ENCODE data around the gene BLOC1S3. TPM values are rescaled to one million over a fixed set of nuclear protein-coding genes. Genes with fewer than 3 reads are reported as not detected.

BLOC1S3 gene
- total RNA-seq, 2 experiments from 2014 or later, result 14.7 to 18.8 TPM

DNA sequence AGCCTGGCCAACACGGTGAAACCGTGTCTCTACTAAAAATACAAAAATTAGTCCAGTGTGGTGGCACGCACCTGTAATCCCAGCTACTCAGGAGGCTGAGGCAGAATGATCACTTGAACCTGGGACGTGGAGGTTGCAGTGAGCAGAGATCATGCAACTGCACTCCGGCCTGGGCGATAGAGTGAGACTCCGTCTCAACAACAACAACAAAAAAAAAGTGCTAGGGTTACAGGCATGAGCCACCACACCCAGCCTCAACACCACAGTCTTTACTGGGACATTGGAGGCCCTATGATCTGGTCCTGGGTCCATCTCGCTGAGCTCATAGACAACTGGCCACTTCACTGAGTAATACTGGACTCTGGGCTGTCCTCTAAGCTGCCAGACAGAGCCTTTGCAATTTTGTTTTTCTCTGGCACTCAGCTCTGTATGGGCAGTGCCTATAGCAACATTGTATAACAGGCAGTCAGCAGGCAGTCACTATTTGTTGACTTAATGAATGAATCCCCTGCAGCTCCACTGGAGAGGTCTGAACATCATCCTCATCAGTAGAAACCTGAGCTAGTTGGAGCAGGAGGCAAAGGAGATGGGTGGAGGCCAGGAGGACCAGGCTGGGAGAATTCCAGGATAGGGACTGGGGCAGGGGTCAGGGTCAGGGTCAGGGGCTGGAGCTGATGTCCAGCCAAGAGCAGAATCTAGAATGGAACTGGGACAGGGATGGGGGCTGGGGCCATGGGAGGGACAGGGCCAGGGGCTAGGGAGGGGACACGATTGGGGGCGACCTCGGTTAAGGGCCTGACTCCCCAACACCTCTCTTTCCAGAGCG is 8.1 kb downstream of the BLOC1S3 start:
- POLR2A ChIA-PET, result interaction anchor here (0.7 to 2.0 kb wide), 3 partner anchors 8 to 95 kb away, joined by 3 to 14 read pairs (median 9); partner anchors contain the start of genes BLOC1S3, PPP1R37 and TRAPPC6A
- peaks cover 2% of the 10 kb centered on the region for H3K36me3 Mint-ChIP-seq (ENCODE audit: low read depth)
- Histone ChIP-seq H3K4me3 (ENCODE audit: low read length) (no peak overlapping the region), H3K4me1 (ENCODE audit: insufficient read depth, low read length) (peaks cover 18% of the 10 kb centered on the region), H3K9me3 (ENCODE audit: control insufficient read depth in 1 of 2, insufficient read depth in 1 of 2, low read length in 2 of 2) (peaks cover 0 to 4% of the 10 kb centered on the region in 2 experiments), H3K36me3 (ENCODE audit: insufficient read depth, low read length) (peaks cover 7% of the 10 kb centered on the region), H3K27me3 (ENCODE audit: control insufficient read depth in 1 of 2, insufficient read depth in 2 of 2, low read length in 2 of 2) (no peaks in the 10 kb centered on the region), H3K27ac (ENCODE audit: low read depth in 1 of 2, low read length in 2 of 2) (no peak overlapping the region)
- H3K4me3 Mint-ChIP-seq, result no peak overlapping the region
- no peak for ATAC-seq (ENCODE audit: poor library complexity)
- DNase-seq, result no peak
- TF ChIP-seq, protein P1, sequence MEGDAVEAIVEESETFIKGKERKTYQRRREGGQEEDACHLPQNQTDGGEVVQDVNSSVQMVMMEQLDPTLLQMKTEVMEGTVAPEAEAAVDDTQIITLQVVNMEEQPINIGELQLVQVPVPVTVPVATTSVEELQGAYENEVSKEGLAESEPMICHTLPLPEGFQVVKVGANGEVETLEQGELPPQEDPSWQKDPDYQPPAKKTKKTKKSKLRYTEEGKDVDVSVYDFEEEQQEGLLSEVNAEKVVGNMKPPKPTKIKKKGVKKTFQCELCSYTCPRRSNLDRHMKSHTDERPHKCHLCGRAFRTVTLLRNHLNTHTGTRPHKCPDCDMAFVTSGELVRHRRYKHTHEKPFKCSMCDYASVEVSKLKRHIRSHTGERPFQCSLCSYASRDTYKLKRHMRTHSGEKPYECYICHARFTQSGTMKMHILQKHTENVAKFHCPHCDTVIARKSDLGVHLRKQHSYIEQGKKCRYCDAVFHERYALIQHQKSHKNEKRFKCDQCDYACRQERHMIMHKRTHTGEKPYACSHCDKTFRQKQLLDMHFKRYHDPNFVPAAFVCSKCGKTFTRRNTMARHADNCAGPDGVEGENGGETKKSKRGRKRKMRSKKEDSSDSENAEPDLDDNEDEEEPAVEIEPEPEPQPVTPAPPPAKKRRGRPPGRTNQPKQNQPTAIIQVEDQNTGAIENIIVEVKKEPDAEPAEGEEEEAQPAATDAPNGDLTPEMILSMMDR (IDR thresholded peaks at IDR 0.05), result no peak
- H3K9me3 Mint-ChIP-seq, result no peaks in the 10 kb centered on the region
- intact Hi-C loops (cut with DNase I, micrococcal nuclease), result loop anchor here (1.0 to 10.0 kb wide), 5 partner anchors 59 to 718 kb away; partner anchors contain the start of gene MYPOP (in 1 of the 2)
- H3K4me1 Mint-ChIP-seq (ENCODE audit: low read depth), result peaks cover 17% of the 10 kb centered on the region
- CTCF ChIA-PET, result interaction anchor here (1.3 kb wide), 1 partner anchor 8 kb away, joined by 5 read pairs; the partner anchor contains the start of genes BLOC1S3 and TRAPPC6A
- no peaks in the 10 kb centered on the region for H3K27me3 Mint-ChIP-seq
- no peak overlapping the region for H3K27ac Mint-ChIP-seq

GRCh38 chr19:45187421-45188100 is 9.0 kb downstream of the BLOC1S3 start:
- Histone ChIP-seq H3K36me3 (ENCODE audit: insufficient read depth, low read length) (peaks cover 3% of the 10 kb centered on the region), H3K4me3 (ENCODE audit: low read length) (no peak overlapping the region), H3K4me1 (ENCODE audit: insufficient read depth, low read length) (peaks cover 12% of the 10 kb centered on the region), H3K27ac (ENCODE audit: low read depth in 1 of 2, low read length in 2 of 2) (no peak overlapping the region), H3K9me3 (ENCODE audit: control insufficient read depth in 1 of 2, insufficient read depth in 1 of 2, low read length in 2 of 2) (peaks cover 0 to 4% of the 10 kb centered on the region in 2 experiments), H3K27me3 (ENCODE audit: control insufficient read depth in 1 of 2, insufficient read depth in 2 of 2, low read length in 2 of 2) (no peaks in the 10 kb centered on the region)
- DNase-seq (peak in 5 of 14 experiments; percentile 21 to 72 (median 66)), ATAC-seq (ENCODE audit: poor library complexity) (peak; percentile 95)
- Mint-ChIP-seq H3K9me3 (no peaks in the 10 kb centered on the region), H3K4me3 (no peak overlapping the region), H3K36me3 (ENCODE audit: low read depth) (no peaks in the 10 kb centered on the region), H3K4me1 (ENCODE audit: low read depth) (peaks cover 13% of the 10 kb centered on the region), H3K27ac (no peak overlapping the region), H3K27me3 (no peaks in the 10 kb centered on the region)
- TF ChIP-seq, protein P1 (IDR thresholded peaks at IDR 0.05), result peak; percentile 77
- ChIA-PET CTCF (interaction anchor here (1.3 kb wide), 1 partner anchor 9 kb away, joined by 5 read pairs; the partner anchor contains the start of genes BLOC1S3 and TRAPPC6A), POLR2A (interaction anchor here (0.7 to 2.0 kb wide), 3 partner anchors 9 to 95 kb away, joined by 3 to 14 read pairs (median 9); partner anchors contain the start of genes BLOC1S3, PPP1R37 and TRAPPC6A)
- intact Hi-C loops (cut with DNase I, micrococcal nuclease), result loop anchor here (1.0 to 10.0 kb wide), 5 partner anchors 60 to 717 kb away; partner anchors contain the start of gene MYPOP (in 1 of the 2)

DNA sequence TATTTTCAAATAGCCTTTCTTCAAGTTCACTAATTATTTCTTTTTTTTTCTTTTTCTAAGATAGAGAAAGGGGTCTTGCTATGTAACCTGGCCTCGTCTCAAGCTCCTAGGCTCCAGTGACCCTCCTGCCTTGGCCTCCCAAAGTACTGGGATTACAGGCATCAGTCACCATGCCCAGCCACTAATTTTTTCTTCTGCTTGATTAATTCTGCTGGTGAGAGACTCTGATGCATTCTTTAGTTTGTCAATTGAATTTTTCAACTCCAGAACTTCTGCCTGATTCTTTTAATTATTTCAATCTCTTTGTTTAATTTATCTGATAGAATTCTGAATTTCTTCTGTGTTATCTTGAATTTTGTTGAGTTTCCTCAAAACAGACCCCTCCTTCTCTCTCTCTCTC is 11.4 kb downstream of the BLOC1S3 start:
- POLR2A ChIA-PET, result no interaction called here

More for the DNA sequence above, 11.4 kb downstream of the BLOC1S3 start:
- ATAC-seq (ENCODE audit: poor library complexity) (no peak), DNase-seq (no peak)
- peaks cover 7% of the 10 kb centered on the region for H3K4me1 Mint-ChIP-seq (ENCODE audit: low read depth)
- H3K9me3 Mint-ChIP-seq, result no peaks in the 10 kb centered on the region
- no peak overlapping the region for H3K27ac ChIP-seq (ENCODE audit: low read depth in 1 of 2, low read length in 2 of 2)
- H3K4me3 Mint-ChIP-seq, result no peak overlapping the region
- H3K36me3 ChIP-seq (ENCODE audit: insufficient read depth, low read length), result no peaks in the 10 kb centered on the region
- CTCF ChIA-PET, result no interaction called here
- no peaks in the 10 kb centered on the region for H3K27me3 ChIP-seq (ENCODE audit: control insufficient read depth in 1 of 2, insufficient read depth in 2 of 2, low read length in 2 of 2)
- no peak overlapping the region for H3K4me3 ChIP-seq (ENCODE audit: low read length)
- H3K27me3 Mint-ChIP-seq, result no peaks in the 10 kb centered on the region
- no peak overlapping the region for H3K27ac Mint-ChIP-seq
- peaks cover 6% of the 10 kb centered on the region for H3K4me1 ChIP-seq (ENCODE audit: insufficient read depth, low read length)
- H3K36me3 Mint-ChIP-seq (ENCODE audit: low read depth), result no peaks in the 10 kb centered on the region
- intact Hi-C loops (cut with DNase I, micrococcal nuclease), result loop anchor here (5.0 to 10.0 kb wide), 4 partner anchors 63 to 715 kb away; partner anchors contain the start of gene MYPOP (in 1 of the 2)
- TF ChIP-seq, protein P1 (IDR thresholded peaks at IDR 0.05), result no peak
- peaks cover 0 to 4% of the 10 kb centered on the region in 2 experiments for H3K9me3 ChIP-seq (ENCODE audit: control insufficient read depth in 1 of 2, insufficient read depth in 1 of 2, low read length in 2 of 2)

Measured in CD4-positive, alpha-beta T cell (primary cell).